Right ventricle myocardium inferior (tissue), 1 donor: ENCODE data around the gene OR2A25. TPM values are rescaled to one million over a fixed set of nuclear protein-coding genes. Genes with fewer than 3 reads are reported as not detected.

Source experiments
- total RNA-seq: library from RNA; stranded (reverse); fragmentation: NEBNext Ultra II Directional; extraction: Animal tissue kit (Norgen Biotek cat#: 25700); gene quantifications from one replicate; pipeline ENCODE4 v1.2.1, GENCODE V29; 2021
- donor health status: DM: no; HTN: yes; CAD: no; lungs with severe emphysema.

Gene OR2A25
- total RNA-seq, 1 donor from 2014 or later = not detected

Other genes with a start within 250 kb of the OR2A25 start
- 38.7 TPM for gene TCAF1, start 167.6 kb upstream of the OR2A25 start, total RNA-seq
- gene OR2F2, start 134.6 kb upstream of the OR2A25 start, total RNA-seq = not detected
- not detected for gene OR2F1, start 115.0 kb upstream of the OR2A25 start, total RNA-seq
- gene OR6B1, start 69.5 kb upstream of the OR2A25 start, total RNA-seq = not detected
- not detected for gene OR2A5, start 20.9 kb upstream of the OR2A25 start, total RNA-seq
- not detected for gene OR2A12, start 16.5 kb downstream of the OR2A25 start, total RNA-seq
- gene OR2A2, start 39.8 kb downstream of the OR2A25 start, total RNA-seq = not detected
- gene OR2A14, start 53.4 kb downstream of the OR2A25 start, total RNA-seq = not detected
- gene CTAGE4, start 113.7 kb downstream of the OR2A25 start, total RNA-seq = 0.30 TPM
- gene ARHGEF35, start 126.0 kb downstream of the OR2A25 start, total RNA-seq = 0.87 TPM
- not detected for gene OR2A42, start 169.8 kb downstream of the OR2A25 start, total RNA-seq
- 0.22 TPM for gene OR2A7, start 195.0 kb downstream of the OR2A25 start, total RNA-seq
- gene CTAGE8, start 199.5 kb downstream of the OR2A25 start, total RNA-seq = 0.22 TPM
- not detected for gene OR2A1, start 242.6 kb downstream of the OR2A25 start, total RNA-seq